ENCODE results near the gene TMEM44. TPM values are rescaled to one million over a fixed set of nuclear protein-coding genes. Genes with fewer than 3 reads are reported as not detected.

Gene TMEM44
- total and polyA plus RNA-seq, 2 donors (not counting 3 experiments of a cell fraction or from before 2014, with no cell fraction given): 93.8 to 125 TPM

- CTCF ChIA-PET: interaction anchor here (2.5 to 2.9 kb wide), 2 partner anchors 17 to 24 kb away, joined by 13 to 22 read pairs; partner anchors contain the start of gene TMEM44
- no peak for FAIRE-seq
Observed at GRCh38 chr3:194657439-194657838, 24.2 kb upstream of the TMEM44 start.

More at GRCh38 chr3:194657439-194657838, 24.2 kb upstream of the TMEM44 start:
- no TSS peak for BruUV-seq (replicated peaks)
- Histone ChIP-seq H3K9me3 (replicated peaks; ENCODE audit: control insufficient read depth, insufficient read depth, low read length) (no peaks in the 10 kb centered on the region), H3K79me2 (ENCODE audit: control insufficient read depth, insufficient read depth, low read length) (peaks cover 13% of the 10 kb centered on the region), H4K20me1 (replicated peaks; ENCODE audit: control insufficient read depth, extremely low read depth, insufficient read depth, low read length) (no peaks in the 10 kb centered on the region), H3K27me3 (ENCODE audit: control insufficient read depth in 2 of 2, insufficient read depth in 2 of 2, low read length in 2 of 2) (no peaks in the 10 kb centered on the region), H3K9ac (replicated peaks; ENCODE audit: extremely low read depth, insufficient read depth, low read length) (no peak overlapping the region), H3K4me3 (replicated peaks in 1 of 3; ENCODE audit: insufficient read depth in 1 of 3, low read depth in 1 of 3, low read length in 3 of 3) (no peak overlapping the region), H2AFZ (ENCODE audit: low read depth, low read length) (no peak overlapping the region), H3K9me1 (replicated peaks; ENCODE audit: control insufficient read depth, extremely low read depth, insufficient read depth, low read length) (no peaks in the 10 kb centered on the region), H3K27ac (ENCODE audit: insufficient read depth, low read depth, low read length) (peak overlapping the region; percentile 98), H3K36me3 (ENCODE audit: control insufficient read depth in 2 of 2, extremely low read depth in 1 of 2, insufficient read depth in 2 of 2, low read length in 2 of 2) (peaks cover 6 to 8% of the 10 kb centered on the region in 2 experiments), H3K4me2 (ENCODE audit: insufficient read depth, low read length) (no peak overlapping the region), H3K4me1 (ENCODE audit: control insufficient read depth, extremely low read depth, insufficient read depth, low read length) (peaks cover 48% of the 10 kb centered on the region)
- intact Hi-C loops (cut with micrococcal nuclease): no loop called here
- POLR2A ChIA-PET: interaction anchor here (0.7 kb wide), 2 partner anchors 295 to 629 kb away, joined by 3 to 4 read pairs; no protein-coding TSS in a partner anchor
- TF ChIP-seq POLR2AphosphoS5 (IDR thresholded peaks at IDR 0.05; ENCODE audit: insufficient read depth, low read depth, low read length): no peak
- TF ChIP-seq GATA2 (IDR thresholded peaks at IDR 0.05; ENCODE audit: insufficient read depth, insufficient read length, low read depth, low read length): no peak
- TF ChIP-seq CTCF (IDR thresholded peaks at IDR 0.05; ENCODE audit: extremely low read depth in 1 of 2, insufficient read depth in 1 of 2, low read depth in 1 of 2, low read length in 2 of 2): no peak
- no peak for TF ChIP-seq JUN (IDR thresholded peaks at IDR 0.05; ENCODE audit: borderline replicate concordance, insufficient read depth, insufficient read length, low read depth)
- TF ChIP-seq FOS (IDR thresholded peaks at IDR 0.05; ENCODE audit: borderline replicate concordance, insufficient read depth, low read length): no peak
- no peak for TF ChIP-seq MYC (IDR thresholded peaks at IDR 0.05; ENCODE audit: low read depth, low read length)
- no peak for TF ChIP-seq EZH2 (IDR thresholded peaks at IDR 0.05; ENCODE audit: borderline replicate concordance, low read depth, low read length, severe bottlenecking)
- TF ChIP-seq MAX (IDR thresholded peaks at IDR 0.05; ENCODE audit: insufficient read depth, insufficient read length): no peak
- TF ChIP-seq POLR2A (IDR thresholded peaks at IDR 0.05; ENCODE audit: low read depth, low read length): no peak
- DNase-seq (ENCODE audit: low read depth, low spot score): no peak
- dilution Hi-C loops (cut with MboI; ENCODE audit: extremely low pct_ligation_motif_present, low sequenced_read_pairs): no loop called here
